ENCODE measurements around the gene MTCP1.

MTCP1 gene

GRCh38 chrX:155070975-155071693 lies at the start of gene MTCP1, which contains the start of the genes BRCC3 and CMC4:
Gene MTCP1 (minus strand): TSS chrX:155071136. CDS start chrX:155066010, 5,126 bp downstream.
Gene BRCC3 (plus strand): TSS chrX:155071508. CDS start chrX:155071528, 20 bp downstream.
Gene CMC4 (minus strand): TSS chrX:155071136. CDS start chrX:155064023, 7,113 bp downstream.
- DNase-seq (ENCODE audit: low read depth in 2 of 2), result peak; percentile 58 to 62

GRCh38 chrX:155115174-155115819 lies 44.4 kb upstream of the MTCP1 start:
- no peak for DNase-seq (ENCODE audit: low read depth in 2 of 2)

GRCh38 chrX:155113097-155113496 lies 42.2 kb upstream of the MTCP1 start:
- DNase-seq (ENCODE audit: low read depth in 2 of 2), result no peak

GRCh38 chrX:155112171-155112570 lies 41.2 kb upstream of the MTCP1 start:
- DNase-seq (ENCODE audit: low read depth in 2 of 2), result no peak

- no peak for DNase-seq (ENCODE audit: low read depth in 2 of 2)
These were observed 37.5 kb upstream of the MTCP1 start for GRCh38 chrX:155108427-155108826.

GRCh38 chrX:155105919-155106318 lies 35.0 kb upstream of the MTCP1 start:
- no peak for DNase-seq (ENCODE audit: low read depth in 2 of 2)

GRCh38 chrX:155094468-155095061 lies 23.6 kb upstream of the MTCP1 start:
- DNase-seq (ENCODE audit: low read depth in 2 of 2), result no peak

GRCh38 chrX:155086961-155087735 lies 16.2 kb upstream of the MTCP1 start:
- no peak for DNase-seq (ENCODE audit: low read depth in 2 of 2)

GRCh38 chrX:155086202-155086840 lies 15.4 kb upstream of the MTCP1 start:
- DNase-seq (ENCODE audit: low read depth in 2 of 2), result no peak

- DNase-seq (ENCODE audit: low read depth in 2 of 2), result no peak
These were observed 851 bp upstream of the MTCP1 start for GRCh38 chrX:155071694-155072280.

- no peak for DNase-seq (ENCODE audit: low read depth in 2 of 2)
These were observed 317 bp downstream of the MTCP1 start for GRCh38 chrX:155070663-155070974.

GRCh38 chrX:155070038-155070437 lies 898 bp downstream of the MTCP1 start:
- no peak for DNase-seq (ENCODE audit: low read depth in 2 of 2)

- DNase-seq (ENCODE audit: low read depth in 2 of 2), result no peak
These were observed 1.5 kb downstream of the MTCP1 start for GRCh38 chrX:155069414-155069813.

GRCh38 chrX:155068165-155068564 lies 2.8 kb downstream of the MTCP1 start:
- no peak for DNase-seq (ENCODE audit: low read depth in 2 of 2)

GRCh38 chrX:155065035-155065734 lies 5.8 kb downstream of the MTCP1 start:
- DNase-seq (ENCODE audit: low read depth in 2 of 2), result no peak

GRCh38 chrX:155061760-155062159 lies 9.2 kb downstream of the MTCP1 start:
- no peak for DNase-seq (ENCODE audit: low read depth in 2 of 2)

- DNase-seq (ENCODE audit: low read depth in 2 of 2), result peak in 1 of 2 donors; percentile 26
These were observed 13.8 kb downstream of the MTCP1 start for GRCh38 chrX:155056877-155057792.

GRCh38 chrX:155056471-155056870 lies 14.5 kb downstream of the MTCP1 start:
- no peak for DNase-seq (ENCODE audit: low read depth in 2 of 2)

GRCh38 chrX:155055494-155055893 lies 15.4 kb downstream of the MTCP1 start:
- no peak for DNase-seq (ENCODE audit: low read depth in 2 of 2)

GRCh38 chrX:155054255-155054654 lies 16.7 kb downstream of the MTCP1 start:
- DNase-seq (ENCODE audit: low read depth in 2 of 2), result no peak

Measured in activated CD4-positive, alpha-beta T cell treated with anti-CD3 and anti-CD28 coated beads for 24 hours (primary cell).